A172 (cell line): ENCODE data around the gene AOAH. TPM values are rescaled to one million over a fixed set of nuclear protein-coding genes. Genes with fewer than 3 reads are reported as not detected.
"Not testable (repeated sequence)": the region's sequence is repeated elsewhere in the genome, so short reads cannot be mapped to it uniquely, and the experiment has no call there.

Experiments
- DNase-seq: peaks from one replicate; pipeline ENCODE4 v3.0.0-alpha.2; 2015; ENCODE audit warnings: low spot score
- total RNA-seq: library from RNA; depleted of rRNA; stranded (reverse); fragments of >200 nt; shearing (Covaris generic); gene quantifications from 2 replicates; pipeline ENCODE4 v1.2.3, GENCODE V29; 2014

Gene AOAH
- total RNA-seq, 1 experiment from 2014 or later: 0.64 TPM

DNA sequence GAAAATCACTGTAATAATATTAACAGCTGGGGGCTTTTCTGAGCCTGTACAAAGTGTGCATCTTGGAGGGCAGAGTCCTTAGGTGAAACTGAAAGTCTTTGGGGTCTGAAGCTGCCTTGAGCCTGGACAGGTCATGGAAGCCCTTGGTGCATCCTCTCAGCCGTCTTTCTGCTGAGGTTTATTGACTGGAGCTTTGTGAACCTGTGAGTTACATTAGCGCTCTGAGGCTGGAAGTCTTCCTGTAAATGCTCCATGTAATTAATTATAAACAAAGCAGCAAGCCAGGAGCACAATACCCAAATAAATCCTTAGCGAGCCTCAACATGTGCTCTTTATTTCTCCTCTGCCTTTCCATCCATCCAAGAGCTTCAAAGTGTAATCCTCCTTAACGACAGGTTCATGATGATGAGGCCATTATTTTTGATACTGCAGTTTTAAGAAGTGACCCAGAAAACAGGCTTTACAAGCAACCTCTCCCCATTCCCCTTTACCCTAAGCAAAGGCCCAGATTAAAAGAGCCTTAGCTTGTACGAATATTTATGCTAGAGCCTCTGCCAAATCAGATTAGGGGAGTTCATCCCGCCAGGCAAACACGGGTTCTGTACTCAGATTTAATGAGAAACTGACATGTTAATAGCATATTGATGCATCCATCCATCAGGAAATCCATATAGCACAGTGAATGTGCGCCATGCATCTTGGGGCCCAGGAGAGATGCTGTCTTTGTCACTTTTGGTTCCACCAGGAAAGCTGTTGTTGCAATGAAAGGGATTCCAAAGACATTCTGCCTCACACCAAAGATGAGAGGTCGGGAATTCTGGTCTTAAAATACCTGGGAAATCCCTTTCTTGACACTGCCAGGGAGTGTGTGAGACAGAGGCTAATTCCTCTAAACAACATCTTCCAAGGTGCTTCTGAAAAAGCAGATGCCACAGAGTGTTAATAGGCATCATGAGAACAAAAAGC, 216.5 kb downstream of the AOAH start:
- DNase-seq: no peak

DNA sequence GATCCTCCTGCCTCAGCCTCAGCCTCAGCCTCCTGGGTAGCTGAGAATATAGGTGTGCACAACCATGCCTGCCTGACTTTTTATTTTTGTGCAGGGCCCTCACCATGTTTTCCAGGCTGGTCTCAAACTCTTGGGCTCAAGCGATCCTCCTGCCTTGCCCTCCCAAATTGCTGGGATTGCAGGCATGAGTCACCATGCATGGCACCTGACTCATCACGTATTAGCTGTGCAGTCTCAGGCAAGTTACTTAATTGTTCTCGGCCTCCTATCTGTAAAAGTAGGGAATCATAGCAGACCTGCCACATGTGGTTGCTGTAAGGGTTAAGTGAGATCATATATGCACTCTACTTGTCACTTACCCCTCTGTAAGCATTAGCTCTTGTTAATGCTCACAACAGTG, 217.5 kb downstream of the AOAH start:
- peak; percentile 57 for DNase-seq

DNA sequence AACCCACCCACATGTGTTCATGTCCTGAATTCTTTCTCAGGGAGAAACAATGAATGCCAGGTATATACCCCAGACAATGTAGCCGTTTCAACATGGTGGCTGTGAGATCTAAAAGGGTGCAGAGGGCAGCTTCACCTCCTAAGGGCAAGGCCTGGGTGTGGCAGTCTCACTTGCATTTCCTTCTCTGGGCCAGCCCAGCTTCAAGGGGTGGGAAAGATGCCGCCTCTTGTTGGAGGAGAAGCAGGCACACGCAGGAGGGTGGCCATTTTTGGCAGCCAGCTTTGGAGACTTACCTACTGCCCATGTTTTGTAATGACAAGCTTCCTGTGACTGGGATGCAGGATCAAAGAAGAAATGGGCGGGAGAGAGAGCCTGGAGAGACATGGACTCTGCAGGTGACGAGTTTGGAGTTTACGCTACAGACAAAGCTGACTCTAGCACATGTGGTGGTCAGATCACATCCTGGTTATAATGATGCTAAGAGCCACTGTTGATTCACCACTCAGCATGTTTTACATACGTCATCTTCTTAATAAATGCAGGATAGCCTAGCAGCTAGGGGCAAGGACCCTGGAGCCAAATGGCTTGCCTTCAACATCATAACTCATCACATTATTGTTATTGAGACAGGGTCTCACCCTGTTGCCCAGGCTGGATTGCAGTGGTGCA, 218.0 kb downstream of the AOAH start:
- DNase-seq: no peak

DNA sequence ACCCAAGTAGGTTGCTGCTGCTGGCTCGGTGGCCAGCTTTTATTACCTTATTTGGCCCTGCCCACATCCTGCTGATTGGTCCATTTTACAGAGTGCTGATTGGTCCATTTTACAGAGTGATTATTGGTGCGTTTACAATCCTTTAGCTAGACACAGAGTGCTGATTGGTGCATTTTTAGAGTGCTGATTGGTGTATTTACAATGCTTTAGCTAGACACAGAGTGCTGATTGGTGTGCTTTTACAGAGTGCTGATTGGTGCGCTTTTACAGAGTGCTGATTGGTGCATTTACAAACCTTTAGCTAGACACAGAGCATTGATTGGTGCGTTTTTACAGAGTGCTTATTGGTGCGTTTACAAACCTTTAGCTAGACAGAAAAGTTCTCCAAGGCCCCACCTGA, 219.7 kb downstream of the AOAH start:
- DNase-seq: not testable (repeated sequence)

DNA sequence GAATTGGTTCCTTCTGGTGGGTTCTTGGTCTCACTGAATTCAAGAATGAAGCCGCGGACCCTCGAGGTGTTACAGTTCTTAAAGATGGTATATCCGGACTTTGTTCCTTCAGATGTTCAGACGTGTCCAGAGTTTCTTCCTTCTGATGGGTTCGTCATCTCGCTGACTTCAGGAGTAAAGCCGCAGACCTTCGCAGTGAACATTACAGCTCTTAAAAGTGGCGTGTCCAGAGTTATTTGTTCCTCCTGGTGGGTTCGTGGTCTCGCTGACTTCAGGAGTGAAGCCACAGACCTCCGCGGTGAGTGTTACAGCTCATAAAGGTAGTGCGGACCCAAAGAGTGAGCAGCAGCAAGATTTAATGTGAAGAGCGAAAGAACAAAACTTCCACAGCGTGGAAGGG, 220.1 kb downstream of the AOAH start:
- not testable (repeated sequence) for DNase-seq

DNA sequence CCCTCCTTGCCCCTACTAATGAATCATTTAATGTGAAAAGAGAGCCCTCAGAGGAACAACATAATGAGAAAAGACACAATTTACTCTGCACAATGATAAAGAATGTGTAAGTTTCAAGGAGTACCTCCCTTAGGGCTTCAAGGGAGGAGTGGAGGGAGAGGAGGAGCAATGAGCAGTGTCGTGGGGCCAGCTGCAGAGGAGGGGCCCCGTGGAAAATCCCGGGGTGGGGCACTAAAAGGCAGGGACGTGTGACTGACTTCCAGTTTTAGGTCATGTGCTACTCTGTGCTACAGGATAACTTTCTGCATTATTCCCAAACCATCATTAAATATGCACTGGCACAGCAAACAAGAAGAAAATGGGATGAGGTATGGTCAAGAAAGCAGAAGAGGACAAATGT, 226.5 kb downstream of the AOAH start:
- no peak for DNase-seq

DNA sequence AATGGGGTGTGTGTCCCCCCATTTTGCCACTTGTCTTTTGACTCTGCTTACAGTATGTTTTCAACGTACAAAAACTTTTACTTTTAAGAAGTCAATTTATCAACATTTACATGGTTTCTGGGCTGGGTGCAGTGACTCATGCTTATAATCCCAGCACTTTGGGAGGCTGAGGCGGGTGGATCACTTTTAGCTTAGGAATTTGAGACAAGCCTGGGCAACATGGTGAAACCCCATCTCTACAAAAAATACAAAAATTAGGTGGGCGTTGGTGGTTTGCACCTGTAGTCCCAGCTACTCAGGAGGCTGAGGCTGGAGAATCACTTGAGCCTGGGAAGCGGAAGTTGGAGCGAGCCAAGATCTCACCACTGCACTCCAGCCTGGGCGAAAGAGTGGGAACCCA, 227.1 kb downstream of the AOAH start:
- peak; percentile 33 for DNase-seq

DNA sequence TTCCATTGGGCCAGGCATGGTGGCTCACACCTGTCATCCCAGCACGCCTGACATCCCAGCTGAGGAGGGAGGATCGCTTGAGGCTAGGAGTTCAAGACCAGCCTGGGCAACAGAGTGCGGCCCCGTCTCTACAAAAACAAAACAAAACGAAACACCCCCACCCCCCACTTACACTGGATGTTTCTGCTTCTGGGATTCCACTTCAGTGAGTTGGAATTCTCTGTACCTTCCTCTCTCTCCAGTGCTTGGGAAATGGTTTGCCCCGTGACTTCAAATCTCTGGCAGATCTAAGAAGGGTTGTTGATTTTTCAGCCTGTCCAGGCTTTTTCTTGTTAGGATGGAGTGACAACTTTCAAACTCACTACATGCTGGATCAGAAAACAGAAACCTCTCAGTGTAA, 227.7 kb downstream of the AOAH start:
- DNase-seq: no peak

- DNase-seq: no peak
Observed at GRCh38 chr7:36491317-36491716, 233.0 kb downstream of the AOAH start.

DNA sequence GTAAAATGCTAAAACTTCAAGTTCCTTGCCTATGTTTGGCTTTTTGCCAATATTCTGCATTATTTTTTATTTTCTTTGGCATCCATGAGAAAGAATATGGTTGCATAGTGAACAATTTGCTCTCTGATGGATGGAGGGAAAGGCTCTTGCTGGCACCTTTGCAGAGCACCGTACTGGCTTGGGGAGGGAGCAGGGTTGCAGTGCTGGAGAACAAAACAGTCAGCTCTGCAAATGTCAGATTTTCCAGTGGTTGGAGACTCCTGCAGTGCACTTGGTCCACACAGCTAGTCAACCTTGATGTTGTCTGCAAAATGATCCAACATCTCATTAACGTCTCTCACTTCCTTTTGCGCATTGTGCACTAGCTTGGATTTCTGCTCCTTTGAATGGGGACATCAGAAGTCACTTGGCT, 233.9 kb downstream of the AOAH start:
- no peak for DNase-seq

DNA sequence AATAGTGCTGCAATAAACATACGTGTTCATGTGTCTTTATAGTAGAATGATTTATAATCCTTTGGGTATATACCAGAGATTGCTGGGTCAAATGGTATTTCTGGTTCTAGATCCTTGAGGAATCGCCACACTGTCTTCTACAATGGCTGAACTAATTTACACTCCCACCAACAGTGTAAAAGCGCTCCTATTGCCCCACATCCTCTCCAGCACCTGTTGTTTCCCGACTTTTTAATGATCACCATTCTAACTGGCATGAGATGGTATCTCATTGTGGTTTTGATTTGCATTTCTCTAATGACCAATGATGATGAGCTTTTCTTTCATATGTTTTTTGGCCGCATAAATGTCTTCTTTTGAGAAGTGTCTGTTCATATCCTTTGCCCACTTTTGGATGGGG, 235.6 kb downstream of the AOAH start:
- DNase-seq: not testable (repeated sequence)

- DNase-seq: peak; percentile 81
Observed at GRCh38 chr7:36487756-36488336, 236.4 kb downstream of the AOAH start.

GRCh38 chr7:36486336-36486735, 238.0 kb downstream of the AOAH start:
- no peak for DNase-seq

DNA sequence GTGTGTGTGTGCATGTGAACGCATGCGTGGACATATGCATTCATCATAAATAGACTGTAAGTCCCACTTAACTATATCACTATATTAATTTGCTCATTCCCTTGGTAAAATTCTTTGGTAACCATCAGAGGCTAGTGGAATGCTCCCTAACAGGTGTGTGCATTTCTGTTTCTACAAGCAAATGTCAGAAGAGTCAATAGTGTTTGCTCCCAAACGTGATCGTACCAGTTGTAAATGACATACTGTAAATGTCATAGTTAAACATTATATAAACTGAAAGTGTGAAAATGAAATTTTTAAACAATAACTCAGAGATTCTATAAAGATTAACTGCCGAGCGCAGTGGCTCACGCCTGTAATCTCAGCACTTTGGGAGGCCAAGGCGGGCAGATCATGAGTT, 240.0 kb downstream of the AOAH start:
- DNase-seq: no peak

DNA sequence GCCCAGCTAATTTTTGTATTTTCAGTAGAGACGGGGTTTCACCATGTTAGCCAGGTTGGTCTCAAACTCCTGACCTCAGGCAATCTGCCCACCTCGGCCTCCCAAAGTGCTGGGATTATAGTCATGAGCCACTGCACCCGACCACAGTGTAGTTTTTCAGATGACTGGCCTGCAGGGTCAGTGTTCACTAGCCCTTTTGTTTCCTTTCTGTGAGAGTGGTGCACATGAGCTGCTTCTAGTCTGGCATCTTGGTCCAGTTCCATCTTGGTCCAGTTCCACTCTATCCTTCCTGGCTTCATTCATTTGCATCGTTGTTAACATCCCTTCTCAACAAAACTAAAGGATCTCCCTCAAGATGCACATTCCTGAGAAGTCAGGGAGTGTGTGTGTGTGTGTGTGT, 240.4 kb downstream of the AOAH start:
- not testable (repeated sequence) for DNase-seq

- no peak for DNase-seq
Observed at GRCh38 chr7:36478745-36479144, 245.5 kb downstream of the AOAH start.

- no peak for DNase-seq
Observed at GRCh38 chr7:36475381-36475780, 248.9 kb downstream of the AOAH start.

DNA sequence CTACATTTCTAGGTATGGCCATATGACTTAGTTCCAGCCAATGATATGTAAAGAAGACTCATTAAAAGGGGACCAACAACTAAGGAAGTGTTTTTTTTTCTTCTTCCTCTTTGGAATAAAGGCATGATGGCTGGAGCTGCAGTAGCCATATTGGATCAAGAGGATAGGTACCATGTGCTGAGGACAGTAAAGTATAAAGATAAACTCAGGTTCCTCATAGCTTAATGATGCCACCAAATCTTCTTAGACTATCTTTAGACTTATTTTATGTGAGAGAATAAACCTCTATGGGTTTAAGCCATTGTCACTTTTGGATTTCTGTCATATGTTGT, 249.3 kb downstream of the AOAH start:
- DNase-seq: no peak

GRCh38 chr7:36474283-36475010, 249.8 kb downstream of the AOAH start:
- DNase-seq: peak; percentile 82

DNA sequence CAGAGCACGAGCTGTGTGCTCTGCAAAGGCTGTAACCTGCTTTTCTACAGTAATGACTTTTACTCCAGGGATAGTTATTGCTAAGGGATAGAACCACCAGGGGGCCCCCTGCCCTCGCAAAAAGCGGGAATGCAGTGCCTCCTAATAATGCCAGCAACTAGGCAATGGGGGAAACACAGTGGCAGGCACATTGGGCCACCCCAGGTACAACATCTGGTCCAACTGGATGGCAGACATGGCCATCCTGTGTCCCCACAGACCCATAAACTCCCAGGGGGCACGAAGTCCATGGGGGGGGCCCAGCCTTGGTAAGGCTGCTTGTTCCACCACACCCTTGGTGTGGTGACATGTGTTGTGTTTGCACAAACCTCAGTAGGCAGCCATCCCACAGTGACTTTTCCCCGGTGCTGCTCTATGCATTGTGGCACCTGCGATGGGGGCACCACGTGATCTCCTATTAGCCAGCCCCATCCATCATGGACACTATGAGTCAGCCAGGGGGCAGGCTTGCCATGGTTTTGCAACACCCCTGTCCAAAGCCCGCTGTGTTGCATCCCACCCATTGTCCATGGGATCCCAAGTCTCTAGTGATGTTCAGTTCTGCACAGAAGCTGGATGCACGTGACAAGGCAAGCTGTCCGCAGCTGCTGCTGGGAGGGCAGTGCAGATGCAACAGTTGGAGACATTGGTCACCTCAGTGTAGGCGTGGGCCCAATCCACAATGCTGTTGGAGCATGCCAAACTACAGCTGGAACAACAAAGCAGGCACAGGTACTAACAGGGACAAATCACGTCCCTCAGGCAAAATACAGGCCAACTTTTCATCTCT, 250.6 kb downstream of the AOAH start:
- DNase-seq: peak; percentile 79

DNA sequence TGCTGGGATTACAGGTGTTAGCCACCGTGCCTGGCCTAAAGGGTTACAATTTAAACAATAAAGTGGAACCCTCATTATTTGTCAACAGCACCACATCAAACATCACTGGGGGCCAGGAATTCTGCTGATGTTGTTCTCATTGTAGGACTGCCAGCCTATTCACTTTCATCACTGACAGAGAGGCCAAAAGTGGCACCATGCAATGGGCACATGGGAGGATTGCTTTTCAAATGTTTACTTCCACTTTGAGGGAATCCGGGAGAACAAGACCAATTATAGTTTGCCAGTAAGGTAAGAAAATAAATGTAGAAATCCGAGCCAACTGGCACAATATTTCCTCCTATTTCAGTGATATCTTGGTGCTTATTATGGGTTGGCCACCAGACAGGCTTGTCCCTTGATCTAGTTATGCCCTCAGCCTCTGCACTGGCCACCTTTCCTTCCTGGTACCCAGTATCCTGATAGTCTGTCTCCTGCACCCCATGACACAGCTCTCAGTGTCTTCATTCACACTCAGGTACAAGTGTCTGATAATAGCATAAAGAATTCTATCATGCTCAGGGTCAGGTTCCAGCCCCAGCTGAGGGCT, 252.1 kb downstream of the AOAH start:
- no peak for DNase-seq
